DMS153 treated with DMSO at 0.1 percent for 48 hours (cell line): ENCODE data around the gene PTPN7.
"Not testable (repeated sequence)": the region's sequence is repeated elsewhere in the genome, so short reads cannot be mapped to it uniquely, and the experiment has no call there.

Experiments used
- DNase-seq: peaks from one replicate; lab custom pipeline; 2025; ENCODE audit not compliant: unreplicated experiment; lab: John Stamatoyannopoulos, UW

Gene PTPN7

DNA sequence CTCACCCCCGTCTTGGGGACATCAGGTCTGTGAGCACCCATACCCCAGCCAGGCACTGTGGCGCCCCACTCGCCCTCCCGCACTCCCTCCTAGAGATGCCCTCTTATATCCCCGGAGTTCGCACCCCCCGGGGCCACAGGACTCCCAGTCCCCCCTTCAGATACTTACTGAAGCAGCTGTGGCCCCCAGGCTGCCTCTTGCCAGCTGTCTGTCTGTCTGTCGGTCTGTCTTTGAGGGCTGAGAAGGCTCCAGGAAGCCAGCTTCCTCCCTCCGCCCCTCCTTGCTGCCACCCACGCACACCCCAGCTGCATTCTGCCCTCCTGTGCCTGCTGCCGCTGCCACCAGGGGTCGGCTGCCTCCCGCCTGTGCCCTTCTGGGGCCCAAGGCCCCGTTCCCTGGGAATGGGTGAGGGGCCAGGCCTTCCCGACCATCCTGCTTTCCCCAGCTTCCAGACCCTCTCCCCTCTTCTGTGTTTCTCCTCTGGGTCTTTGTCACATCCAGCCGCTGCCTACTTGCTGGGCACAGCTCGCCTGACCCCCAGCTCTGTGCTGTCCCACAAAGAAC, at the start of gene PTPN7:
TSS of gene PTPN7 (minus strand) at position 226 of the 564 bp plus-strand sequence. CDS start 1,200 bp downstream, outside the sequence.
- no peak for DNase-seq

DNA sequence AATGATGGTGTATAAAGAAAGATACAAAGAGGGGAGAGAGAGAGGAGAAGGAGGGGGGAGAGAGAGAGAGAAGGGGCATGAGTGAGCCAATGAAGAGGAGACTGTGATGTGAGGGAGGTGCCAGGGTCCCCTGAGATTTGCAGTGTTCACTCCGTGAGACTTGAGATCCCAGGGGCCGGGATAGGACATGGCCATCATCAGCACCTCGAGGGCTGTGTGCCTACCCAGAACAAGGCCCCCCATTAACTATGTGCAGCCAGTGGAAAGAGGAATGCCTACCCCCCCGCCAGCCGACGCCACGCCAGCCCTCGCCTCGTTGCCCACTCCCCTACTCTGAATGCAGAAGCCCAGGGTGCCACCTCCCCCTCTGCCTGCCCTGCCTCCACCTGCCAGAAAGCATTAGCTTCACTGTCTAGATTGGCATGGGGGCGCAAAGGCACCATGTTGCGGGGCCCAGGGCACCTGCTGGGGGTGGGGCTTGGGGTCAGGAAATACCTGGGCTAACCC, 48.0 kb upstream of the PTPN7 start:
- no peak for DNase-seq

DNA sequence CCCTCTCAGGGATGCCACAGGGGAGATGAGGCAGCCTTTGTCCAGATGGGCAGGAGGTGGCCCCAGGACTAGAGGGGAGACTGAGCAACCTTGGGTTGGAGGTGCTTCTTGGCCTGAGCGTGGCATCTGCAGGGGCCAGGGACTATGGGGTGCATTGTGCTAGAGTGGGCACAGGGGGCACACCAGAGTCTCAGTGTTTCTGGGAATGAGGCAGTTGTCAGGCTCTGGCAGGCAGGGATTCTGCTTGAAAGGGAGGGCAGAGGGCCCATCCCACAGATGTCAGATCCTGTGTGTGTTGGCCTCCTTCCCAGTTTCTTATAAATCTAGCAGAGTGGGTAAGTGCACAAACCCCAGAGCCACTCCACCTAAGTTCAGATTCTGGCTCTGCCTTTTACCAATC, 46.9 kb upstream of the PTPN7 start:
- DNase-seq = no peak

DNA sequence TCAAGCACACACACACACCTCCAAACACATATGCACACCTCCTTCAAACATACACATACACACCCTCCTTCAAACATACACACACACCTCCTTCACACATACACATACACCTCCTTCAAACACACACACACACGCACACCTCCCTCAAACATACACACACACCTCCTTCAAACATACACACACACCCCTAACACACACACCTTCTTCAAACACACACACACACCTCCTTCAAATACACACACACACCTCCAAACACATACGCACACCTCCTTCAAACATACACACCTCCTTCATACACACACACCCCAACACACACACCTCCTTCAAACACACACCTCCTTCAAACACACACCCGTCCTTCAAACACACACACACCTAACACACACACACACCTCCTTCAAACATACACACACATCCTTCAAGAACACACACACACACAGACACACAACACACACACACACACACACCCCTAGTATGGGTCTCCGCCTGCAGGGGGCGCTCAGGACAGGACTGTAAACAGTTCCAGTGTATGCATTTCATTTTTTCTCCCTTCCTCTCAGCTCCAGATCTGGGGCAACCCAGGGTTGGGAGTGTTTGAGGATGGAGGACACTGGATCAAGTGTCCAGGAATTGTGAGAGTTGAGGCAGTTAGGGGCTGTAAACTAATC, 45.3 kb upstream of the PTPN7 start:
- no peak for DNase-seq

DNA sequence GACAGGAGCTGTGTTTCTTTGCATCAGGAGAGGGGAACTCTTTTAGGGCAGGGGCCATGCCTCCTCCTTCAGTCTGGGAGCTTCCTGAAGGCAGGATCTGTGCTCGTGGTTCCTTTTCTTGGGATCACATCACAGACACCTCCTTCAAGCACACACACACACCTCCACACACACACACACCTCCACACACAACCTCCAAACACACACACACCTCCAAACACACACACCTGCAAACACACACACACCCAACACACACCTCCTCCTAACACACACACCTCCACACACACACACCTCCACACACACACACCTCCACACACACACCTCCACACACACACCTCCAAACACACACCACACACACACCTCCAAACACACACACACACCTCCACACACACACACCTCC, 43.7 kb upstream of the PTPN7 start:
- no peak for DNase-seq

DNA sequence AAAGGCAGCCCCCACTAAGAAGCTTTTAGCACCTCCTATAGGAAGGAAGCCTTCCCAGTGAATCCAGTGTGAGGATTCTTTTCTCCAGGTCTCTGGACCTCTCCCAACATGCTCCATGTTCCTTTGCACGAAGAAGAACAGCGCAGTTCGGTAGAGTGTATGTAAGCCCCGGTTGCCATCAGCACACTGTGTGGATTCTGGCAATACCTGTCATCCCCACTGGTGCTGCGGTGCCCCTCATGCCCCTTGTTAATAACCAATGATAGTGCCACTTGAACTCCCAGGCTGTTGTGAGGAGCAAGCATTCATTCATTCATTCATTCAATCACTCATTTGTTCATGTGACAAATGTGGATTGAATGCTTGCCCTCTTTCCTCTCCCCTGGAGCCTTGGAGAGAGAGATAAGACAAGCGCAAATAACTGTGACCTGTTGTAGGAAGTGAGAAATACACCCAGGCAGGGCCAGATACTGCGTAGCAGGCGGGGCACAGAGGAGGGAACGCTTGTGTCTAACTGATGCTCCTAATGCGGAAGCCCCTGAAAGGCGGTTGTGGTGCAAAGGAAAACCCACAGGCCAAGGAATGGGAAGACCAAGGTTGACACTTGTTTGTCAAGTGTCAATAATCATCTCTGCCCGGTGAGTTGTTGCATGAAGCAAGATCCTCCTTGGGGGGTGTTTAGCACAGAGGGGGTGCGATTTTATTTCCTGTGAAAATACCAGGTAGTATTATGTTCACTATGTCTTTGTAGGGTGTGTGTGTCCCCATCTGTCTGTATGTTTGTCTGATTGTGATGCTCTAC, 43.0 kb upstream of the PTPN7 start:
- DNase-seq = no peak

DNA sequence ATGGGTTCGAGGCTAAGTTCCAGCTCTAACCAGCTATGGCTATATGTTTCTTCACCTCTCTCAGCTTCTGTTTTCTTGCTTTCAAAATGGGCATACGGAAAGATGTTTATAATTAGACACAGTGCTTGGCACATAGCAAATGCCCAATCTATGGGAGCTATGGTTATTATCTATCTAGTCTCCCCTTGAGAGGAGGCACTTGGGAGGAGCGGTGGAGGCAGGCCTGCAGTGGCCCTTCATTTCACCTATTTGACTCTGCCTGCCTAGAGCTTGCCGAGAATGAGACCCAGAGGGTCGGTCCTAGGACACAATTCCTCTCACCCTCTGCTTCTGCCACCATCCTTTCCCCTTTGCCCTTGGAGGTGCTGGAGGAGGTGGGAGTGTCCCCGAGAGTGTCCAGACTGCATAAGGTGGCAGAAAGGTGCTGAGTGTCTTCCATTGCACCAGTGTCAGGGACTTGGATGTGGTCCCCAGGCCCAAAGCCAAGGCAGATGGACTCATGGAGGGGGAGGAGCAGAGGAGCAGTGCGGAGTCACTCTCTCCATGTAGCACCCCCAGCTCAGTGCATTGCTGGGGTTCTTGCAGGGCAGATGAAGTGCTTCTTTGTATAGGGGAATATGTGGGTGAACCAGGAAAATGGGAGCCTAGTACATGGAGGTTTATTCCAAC, 42.2 kb upstream of the PTPN7 start:
- no peak for DNase-seq

DNA sequence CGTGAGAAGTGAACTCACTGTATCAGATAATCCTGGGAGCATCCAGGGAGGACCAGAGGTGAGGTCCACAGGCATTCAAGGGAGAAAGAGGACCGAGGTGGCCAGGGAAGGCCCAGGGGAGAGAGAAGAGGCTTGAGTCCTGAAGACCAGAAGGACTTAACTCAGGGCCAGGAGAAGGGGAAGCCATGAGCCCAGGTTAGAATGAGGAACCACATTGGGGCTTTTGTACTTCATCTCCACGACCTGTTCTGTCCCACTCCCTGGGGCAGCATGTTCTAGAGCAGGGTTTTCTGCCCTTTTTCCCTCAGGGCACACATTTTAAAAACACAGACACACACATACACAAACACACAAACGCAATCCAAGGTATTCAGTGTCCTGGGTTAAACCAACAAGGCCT, 41.6 kb upstream of the PTPN7 start:
- DNase-seq = no peak

DNA sequence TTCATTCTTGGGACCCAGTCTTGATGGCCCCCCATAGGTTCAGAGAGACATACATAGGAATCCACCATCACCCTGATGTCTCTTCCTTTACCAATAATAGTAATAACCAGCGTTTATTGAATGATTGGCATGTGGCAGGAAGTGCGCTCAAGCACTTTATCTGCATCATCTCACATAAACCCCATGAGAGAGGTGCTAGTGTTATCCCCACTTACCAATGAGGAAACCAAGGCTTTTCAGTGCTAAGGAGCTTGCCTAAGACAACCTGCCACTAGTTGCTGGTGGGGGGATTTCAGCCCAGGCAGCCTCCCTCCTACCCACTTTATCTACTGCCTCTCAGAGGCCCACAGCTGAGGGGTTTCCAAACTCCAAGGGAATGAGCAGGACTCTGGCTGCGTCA, 40.9 kb upstream of the PTPN7 start:
- DNase-seq = no peak

DNA sequence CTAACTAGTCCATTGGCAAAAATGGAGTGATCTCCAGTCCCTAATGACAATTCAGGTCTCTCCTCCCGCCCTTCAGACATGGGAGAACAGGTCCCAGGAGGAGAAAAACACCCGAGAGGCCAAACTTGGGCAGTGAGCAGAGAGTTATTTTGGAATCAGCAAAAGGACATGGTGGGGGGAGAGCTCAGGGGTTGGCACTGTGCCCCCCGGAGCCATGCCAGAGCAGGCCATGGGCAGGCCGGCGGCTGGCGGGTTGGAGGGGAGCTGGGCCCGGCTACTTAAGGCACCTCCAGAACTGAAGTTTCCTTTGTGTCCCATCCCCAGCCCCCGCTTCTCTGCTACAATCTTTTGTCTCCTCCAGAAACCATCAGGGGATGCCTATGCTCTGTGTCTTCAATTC, 40.3 kb upstream of the PTPN7 start:
- no peak for DNase-seq

DNA sequence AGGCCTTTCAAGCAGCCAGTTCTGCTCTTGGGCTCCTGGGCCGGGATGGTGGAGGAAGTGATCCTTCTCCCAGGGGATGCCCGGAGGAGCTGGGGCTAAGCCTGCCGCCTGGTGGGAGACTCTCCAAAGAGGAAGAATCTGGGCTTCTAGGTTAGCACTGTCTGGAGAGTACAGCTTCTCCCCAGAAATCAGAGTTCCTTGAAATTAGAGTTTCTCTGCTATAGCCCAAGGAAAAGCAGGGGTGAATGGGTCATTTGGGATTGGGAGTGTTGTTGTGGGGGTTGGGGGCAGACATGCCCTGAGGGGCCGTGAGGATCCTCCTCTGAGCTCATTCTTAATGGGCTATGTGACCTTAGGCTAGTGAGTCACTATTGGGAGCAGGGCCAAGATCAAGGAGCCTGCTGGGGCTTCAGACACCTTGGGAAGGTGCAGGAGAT, 39.7 kb upstream of the PTPN7 start:
- DNase-seq = no peak

DNA sequence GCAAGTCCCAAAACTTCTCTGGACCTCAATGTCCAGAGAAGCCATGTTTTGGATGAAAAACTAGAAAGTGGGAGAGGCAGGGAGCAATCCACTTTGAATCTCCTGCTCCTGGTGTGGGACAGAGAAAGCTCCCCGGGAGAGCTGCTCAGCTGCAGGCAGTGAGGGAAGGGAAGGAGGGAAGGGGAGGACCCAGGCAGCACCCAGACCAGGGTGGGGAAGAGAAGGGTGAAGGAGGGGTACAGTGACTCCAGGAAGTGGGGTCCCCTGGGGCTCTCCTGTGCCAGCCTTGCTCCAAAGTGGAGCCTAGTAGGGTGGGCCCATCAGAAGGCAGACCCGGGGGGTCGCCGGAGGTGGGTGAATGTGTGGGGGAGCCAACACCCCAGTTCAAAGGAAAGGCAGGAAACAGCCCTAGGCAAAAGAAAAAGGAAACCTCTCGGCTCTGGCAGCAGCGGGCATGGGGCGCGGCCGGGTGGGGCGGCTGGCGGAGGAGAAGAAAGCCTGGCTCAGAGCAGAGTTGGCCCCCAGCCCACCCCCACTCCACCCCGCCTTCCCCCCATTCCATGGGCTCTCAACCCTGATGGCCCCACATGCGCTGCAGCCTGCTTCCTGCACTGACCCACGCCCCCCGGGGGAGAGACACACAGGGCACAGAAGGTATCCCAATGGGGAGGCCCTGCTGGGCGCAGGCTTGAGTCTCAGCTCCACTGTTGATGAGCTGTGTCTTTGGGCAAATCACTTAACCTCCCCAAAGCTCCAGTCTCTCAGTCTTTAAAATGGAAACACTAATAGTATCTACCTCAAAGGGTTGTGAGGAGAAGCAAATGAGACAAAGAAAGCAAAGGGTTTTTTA, 38.9 kb upstream of the PTPN7 start:
- no peak for DNase-seq

DNA sequence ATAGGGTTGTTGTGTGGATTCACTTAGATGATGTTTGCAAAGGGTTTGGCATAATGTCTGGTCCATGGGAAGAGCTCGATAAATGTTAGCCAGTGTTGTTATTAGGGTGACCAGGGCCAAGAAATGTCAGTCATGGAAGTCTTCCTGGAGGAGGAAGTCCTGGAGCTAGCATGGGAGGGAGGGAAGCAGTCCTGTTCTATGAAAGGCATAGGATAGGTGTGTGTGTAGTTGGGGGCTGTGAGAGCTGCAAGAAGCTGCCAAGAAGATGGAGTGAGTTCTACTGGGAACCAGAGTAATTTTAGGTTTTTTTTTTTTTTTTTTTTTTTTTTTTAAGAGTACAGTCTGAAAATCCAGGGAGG, 37.9 kb upstream of the PTPN7 start:
- no peak for DNase-seq

DNA sequence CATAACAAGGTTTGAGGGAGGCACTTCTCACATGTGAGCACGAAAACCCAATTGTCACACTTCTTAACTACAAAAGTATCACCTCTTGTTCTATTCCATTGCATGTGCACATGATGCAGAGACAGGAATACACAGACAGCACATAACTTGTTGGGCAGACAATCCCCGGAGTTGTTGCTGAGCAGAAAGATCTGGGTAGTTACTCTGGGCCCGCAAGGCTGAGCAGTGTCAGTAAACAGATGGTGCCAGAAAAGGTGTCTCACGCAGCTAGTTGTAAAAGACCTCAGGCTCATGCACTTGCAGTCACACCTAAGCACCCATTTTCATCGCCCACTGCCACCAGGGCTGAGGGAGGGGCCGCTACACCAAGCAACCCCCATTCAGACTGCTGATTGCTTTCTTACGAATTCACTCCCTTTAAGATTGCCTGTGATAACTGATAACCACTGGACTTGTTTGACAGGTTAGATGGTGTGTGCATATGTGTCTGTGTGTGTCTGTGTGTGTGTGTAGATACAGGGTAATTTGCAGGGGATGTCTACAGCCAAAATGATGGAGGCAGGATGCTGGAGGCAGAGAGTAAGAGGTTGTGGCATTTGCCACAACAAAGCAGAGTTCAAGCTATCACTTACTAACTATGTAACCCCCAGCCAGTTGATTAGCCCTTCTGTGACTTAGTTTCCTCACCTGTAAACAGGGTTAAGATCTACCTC, 37.4 kb upstream of the PTPN7 start:
- no peak for DNase-seq

DNA sequence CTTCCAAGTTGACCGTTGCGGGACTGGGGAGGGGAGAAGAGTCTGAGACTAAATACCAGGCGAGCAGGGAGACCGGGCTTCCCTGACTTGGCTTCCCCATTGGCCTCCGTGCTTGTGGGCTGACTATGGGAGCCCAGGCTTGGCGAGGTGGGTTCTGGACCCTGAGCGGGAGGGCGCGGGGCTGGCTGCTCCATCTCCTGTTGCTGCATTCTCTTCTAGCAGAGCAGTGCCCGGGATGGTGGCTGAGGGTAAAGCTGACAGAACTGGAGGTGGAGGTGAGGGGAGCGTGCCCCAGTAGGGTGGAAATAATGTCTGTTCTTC, 33.9 kb upstream of the PTPN7 start:
- DNase-seq = no peak

DNA sequence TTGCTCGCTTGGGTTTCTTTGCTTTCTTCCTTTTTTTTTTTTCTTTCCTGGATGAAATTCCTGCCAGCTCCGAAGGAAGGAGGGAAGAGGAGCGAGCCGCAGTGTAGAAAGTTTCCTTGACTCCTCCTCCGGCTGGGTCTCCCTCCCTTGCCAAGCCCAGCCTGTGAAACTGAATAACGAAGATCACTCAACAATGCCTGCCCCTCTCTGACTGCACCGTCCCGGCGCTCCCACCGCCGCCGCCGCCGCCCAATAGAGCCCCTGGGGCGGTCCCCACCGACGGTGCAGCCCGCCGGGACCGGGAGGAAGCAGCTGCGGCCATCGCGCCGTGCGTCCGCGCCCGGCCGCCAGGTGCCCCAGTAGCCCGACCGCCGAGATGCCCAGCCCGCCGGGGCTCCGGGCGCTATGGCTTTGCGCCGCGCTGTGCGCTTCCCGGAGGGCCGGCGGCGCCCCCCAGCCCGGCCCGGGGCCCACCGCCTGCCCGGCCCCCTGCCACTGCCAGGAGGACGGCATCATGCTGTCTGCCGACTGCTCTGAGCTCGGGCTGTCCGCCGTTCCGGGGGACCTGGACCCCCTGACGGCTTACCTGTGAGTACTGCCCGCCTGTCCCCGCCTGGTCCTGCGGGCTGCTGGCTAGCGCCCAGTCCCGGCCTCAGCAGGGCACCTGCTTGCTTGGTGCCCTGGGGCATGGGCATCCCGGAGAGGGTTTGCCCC, 33.4 kb upstream of the PTPN7 start, which contains the start of gene LGR6:
TSS of gene LGR6 (plus strand) at position 186 of the 714 bp plus-strand sequence. CDS start at position 377, 191 bp downstream.
- no peak for DNase-seq

DNA sequence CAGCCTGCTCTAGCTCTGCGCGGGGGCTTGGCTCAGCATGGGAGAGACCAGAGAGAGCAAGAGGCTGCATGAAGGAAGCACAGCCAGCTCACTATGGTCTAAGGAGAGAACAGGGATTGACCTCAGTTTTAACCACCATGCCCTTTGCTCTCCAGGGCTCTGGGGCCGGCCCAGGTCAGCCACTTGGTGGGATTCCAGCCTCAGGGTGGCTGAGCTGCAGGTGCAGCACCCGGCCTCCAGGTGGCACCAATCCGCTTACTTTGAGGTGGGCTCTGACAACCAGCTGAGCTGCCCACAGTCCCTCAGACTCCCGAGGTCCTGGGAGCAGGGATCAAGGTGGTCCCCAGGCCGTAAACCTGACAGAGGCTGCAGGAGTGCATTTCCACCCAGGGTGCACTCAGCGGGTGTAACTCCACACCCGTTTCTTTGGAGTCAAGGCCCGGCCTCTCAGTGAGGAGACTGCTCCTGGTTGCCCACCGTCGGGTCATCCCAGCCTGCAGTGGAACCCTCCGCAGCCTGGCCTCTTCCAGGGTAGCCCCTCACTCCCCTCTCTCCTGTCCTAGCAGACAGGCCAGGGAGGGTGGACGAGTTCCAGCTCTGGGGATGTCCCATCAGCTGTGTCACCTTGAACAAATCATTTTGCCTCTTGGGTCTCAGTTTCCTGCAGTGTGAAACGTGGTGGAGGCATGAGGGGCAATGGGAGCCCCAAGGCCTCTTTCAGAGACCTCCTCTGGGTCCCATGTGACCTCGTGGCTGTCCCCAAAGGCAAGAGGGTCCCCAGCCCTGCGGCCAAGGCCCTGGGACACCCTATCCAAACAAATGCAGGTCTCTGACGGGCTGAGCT, 32.6 kb upstream of the PTPN7 start:
- peak; percentile 60 for DNase-seq

DNA sequence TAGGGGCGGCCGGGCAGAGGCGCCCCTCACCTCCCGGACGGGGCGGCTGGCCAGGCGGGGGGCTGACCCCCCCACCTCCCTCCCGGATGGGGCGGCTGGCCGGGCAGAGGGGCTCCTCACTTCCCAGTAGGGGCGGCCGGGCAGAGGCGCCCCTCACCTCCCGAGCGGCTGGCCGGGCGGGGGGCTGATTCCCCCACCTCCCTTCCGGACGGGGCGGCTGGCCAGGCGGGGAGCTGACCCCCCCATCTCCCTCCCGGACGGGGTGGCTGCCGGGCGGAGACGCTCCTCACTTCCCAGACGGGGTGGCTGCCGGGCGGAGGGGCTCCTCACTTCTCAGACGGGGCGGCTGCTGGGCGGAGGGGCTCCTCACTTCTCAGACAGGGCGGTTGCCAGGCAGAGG, 31.0 kb upstream of the PTPN7 start:
- not testable (repeated sequence) for DNase-seq
